OCI-LY3 (cell line): ENCODE measurements around the gene ZMYND11.

Experiments used
- H2AFZ ChIP-seq: fragments of 200-600, 300-600 bp; shearing (Covaris generic); 2 replicates; pipeline ENCODE4 v1.6.0; 2014; ENCODE audit warnings: antibody characterized with exemption, low read depth, low read length
- H3K27ac ChIP-seq: fragments of 200-600, 300-600 bp; sonication (generic); 2 replicates; pipeline ENCODE4 v1.5.1; 2014; ENCODE audit warnings: mild to moderate bottlenecking, low read length, moderate library complexity, mixed read lengths
- H3K27me3 ChIP-seq: fragments of 200-600, 300-600 bp; sonication (generic); 2 replicates; pipeline ENCODE4 v1.6.1; 2014; ENCODE audit warnings: low read depth, low read length, mixed read lengths
- H3K36me3 ChIP-seq: fragments of 200-600, 300-600 bp; sonication (generic); replicated peaks from 2 replicates; pipeline ENCODE3; 2014; ENCODE audit warnings: low read depth, low read length, mixed read lengths
- H3K4me1 ChIP-seq: fragments of 300-600, 200-600 bp; sonication (generic); 2 replicates; pipeline ENCODE4 v1.6.1; 2014; ENCODE audit warnings: low read length, mixed read lengths
- H3K4me2 ChIP-seq: fragments of 200-600, 300-600 bp; sonication (generic); 2 replicates; pipeline ENCODE4 v1.6.1; 2014; ENCODE audit warnings: low read length, mixed read lengths
- H3K4me3 ChIP-seq: fragments of 300-600, 200-600 bp; sonication (generic); 2 replicates; pipeline ENCODE4 v1.5.1; 2014; ENCODE audit warnings: antibody characterized with exemption, mild to moderate bottlenecking, low read length, moderate library complexity
- H3K79me2 ChIP-seq: fragments of 300-600, 200-600 bp; shearing (Covaris generic); 2 replicates; pipeline ENCODE4 v1.6.1; 2014; ENCODE audit warnings: mild to moderate bottlenecking, low read length, mixed read lengths
- H3K9ac ChIP-seq: fragments of 300-600, 200-600 bp; shearing (Covaris generic); 2 replicates; pipeline ENCODE4 v1.6.0; 2014; ENCODE audit warnings: mild to moderate bottlenecking, low read length, moderate library complexity
- H3K9me3 ChIP-seq: fragments of 200-600, 300-600 bp; shearing (Covaris generic); 2 replicates; pipeline ENCODE4 v1.6.1; 2014; ENCODE audit warnings: low read length, mixed read lengths; ENCODE audit not compliant: insufficient read depth
- H4K20me1 ChIP-seq: fragments of 200-600, 300-600 bp; sonication (generic); 2 replicates; pipeline ENCODE4 v1.6.1; 2016; ENCODE audit warnings: low read length, mixed read lengths; ENCODE audit not compliant: insufficient read depth
- EZH2phosphoT487 ChIP-seq: fragments of 200-600 bp; shearing (Covaris generic); IDR thresholded peaks from 2 replicates; pipeline ENCODE4 v1.6.1; 2018; ENCODE audit warnings: antibody characterized with exemption, mixed run types, low read depth
- TF ChIP-seq, protein P1 (sequence below): fragments of 200-600, 300-600 bp; sonication (generic); IDR thresholded peaks from 2 replicates; pipeline ENCODE4 v1.5.1; 2014; ENCODE audit warnings: antibody characterized with exemption, low read length, low read depth

ZMYND11 gene

DNA sequence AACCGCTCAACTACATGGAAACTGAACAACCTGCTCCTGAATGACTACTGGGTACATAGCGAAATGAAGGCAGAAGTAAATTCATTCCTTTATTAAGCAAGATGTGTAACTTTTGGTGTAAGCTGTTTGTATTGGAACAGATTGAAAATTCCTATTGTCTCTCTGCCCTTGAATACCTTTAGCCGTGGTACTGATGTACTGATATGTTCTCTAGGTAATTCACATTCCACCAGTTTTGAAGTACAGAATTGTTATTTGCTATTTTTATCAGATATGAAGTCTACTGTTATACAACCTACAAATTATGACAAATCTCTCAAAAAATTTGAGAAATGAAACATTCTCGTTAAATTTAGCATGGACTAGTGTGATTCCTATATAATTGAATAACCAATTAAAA lies 17.7 kb downstream of the ZMYND11 start:
- no peak overlapping the region for H3K4me2 ChIP-seq
- peaks cover 8% of the 10 kb centered on the region for H3K4me1 ChIP-seq
- TF ChIP-seq EZH2phosphoT487 = no peak
- TF ChIP-seq, protein P1, sequence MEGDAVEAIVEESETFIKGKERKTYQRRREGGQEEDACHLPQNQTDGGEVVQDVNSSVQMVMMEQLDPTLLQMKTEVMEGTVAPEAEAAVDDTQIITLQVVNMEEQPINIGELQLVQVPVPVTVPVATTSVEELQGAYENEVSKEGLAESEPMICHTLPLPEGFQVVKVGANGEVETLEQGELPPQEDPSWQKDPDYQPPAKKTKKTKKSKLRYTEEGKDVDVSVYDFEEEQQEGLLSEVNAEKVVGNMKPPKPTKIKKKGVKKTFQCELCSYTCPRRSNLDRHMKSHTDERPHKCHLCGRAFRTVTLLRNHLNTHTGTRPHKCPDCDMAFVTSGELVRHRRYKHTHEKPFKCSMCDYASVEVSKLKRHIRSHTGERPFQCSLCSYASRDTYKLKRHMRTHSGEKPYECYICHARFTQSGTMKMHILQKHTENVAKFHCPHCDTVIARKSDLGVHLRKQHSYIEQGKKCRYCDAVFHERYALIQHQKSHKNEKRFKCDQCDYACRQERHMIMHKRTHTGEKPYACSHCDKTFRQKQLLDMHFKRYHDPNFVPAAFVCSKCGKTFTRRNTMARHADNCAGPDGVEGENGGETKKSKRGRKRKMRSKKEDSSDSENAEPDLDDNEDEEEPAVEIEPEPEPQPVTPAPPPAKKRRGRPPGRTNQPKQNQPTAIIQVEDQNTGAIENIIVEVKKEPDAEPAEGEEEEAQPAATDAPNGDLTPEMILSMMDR = no peak
- H3K27ac ChIP-seq = no peak overlapping the region
- peaks cover 25% of the 10 kb centered on the region for H3K79me2 ChIP-seq
- H3K9ac ChIP-seq = no peak overlapping the region
- H2AFZ ChIP-seq = no peak overlapping the region
- no peak overlapping the region for H3K4me3 ChIP-seq
- peaks cover 10% of the 10 kb centered on the region; the same call in 1 of the 2 replicates for H4K20me1 ChIP-seq
- H3K9me3 ChIP-seq = no peaks in the 10 kb centered on the region
- no peaks in the 10 kb centered on the region for H3K36me3 ChIP-seq
- H3K27me3 ChIP-seq = no peaks in the 10 kb centered on the region

DNA sequence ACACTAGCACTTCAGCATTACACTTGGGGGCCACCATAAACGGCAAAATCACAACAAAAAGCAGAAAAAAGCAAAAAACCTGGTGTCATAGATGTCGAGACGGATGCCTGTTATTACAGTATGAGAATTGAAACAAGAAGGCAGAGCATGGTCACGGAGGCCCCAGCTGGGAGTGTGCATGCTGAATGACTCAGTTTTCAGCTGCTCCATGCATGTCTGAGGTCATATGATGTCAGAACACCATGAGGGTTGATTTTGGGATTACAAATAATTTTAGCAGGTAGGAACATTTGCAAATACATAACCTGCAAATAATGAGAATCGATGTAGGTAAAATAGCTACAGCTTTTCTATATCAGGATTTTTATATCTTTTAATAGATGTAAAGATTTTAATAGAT lies 19.1 kb downstream of the ZMYND11 start:
- Histone ChIP-seq H3K9ac (no peak overlapping the region), H3K79me2 (peaks cover 25% of the 10 kb centered on the region), H3K4me2 (peak overlapping the region; percentile 34), H3K27ac (no peak overlapping the region), H3K36me3 (no peaks in the 10 kb centered on the region), H3K9me3 (no peaks in the 10 kb centered on the region), H3K4me3 (0 out of 2 replicates have a peak overlapping the region, but pooled peaks have one; percentile 13), H3K4me1 (peaks cover 8% of the 10 kb centered on the region), H2AFZ (no peak overlapping the region), H3K27me3 (no peaks in the 10 kb centered on the region), H4K20me1 (peaks cover 10% of the 10 kb centered on the region; the same call in 1 of the 2 replicates)
- TF ChIP-seq EZH2phosphoT487 = no peak
- TF ChIP-seq, protein P1 = no peak

DNA sequence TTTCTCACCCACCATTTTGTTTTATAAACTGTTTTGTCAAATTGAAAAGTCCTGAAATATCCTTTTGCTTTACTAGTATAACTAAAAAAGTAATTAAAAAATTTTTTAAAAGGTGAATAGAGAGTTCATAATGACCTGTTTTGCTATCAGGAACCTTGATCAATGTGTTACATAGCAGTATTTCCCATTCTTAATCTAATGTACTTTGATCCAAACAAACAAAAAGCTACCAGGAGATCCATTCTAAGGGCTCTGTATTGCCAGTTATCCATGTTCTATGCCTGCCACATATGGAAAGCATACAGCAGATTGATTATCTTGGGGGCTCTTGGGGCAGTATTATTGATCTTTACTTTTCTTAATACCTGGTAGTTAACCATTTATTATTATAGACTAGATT lies 32.1 kb downstream of the ZMYND11 start:
- no peaks in the 10 kb centered on the region for H3K36me3 ChIP-seq
- TF ChIP-seq EZH2phosphoT487 = no peak
- TF ChIP-seq, protein P1 = no peak
- H3K4me2 ChIP-seq = no peak overlapping the region
- no peak overlapping the region for H2AFZ ChIP-seq
- H4K20me1 ChIP-seq = no peaks in the 10 kb centered on the region; the same call in 1 of the 2 replicates
- no peak overlapping the region for H3K4me3 ChIP-seq
- no peak overlapping the region for H3K27ac ChIP-seq
- no peaks in the 10 kb centered on the region for H3K4me1 ChIP-seq
- no peaks in the 10 kb centered on the region for H3K27me3 ChIP-seq
- peaks cover 23% of the 10 kb centered on the region for H3K79me2 ChIP-seq
- no peak overlapping the region for H3K9ac ChIP-seq
- H3K9me3 ChIP-seq = no peaks in the 10 kb centered on the region

DNA sequence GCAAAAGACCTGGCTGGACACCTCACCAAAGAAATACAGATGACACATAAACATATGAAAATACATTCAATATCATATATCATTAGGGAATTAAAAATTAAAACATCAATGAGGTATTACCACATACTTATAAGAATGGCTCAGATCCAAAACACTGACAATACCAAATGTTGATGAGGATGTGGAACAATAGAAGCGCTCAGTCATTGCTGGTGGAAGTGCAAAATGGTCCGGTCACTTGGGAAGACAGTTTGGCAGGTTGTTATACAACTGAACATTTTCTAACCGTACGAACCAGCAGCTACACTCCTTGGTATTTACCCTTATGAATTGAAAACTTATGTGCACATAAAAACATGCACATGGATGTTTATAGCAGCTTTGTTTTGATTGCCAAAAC lies 38.5 kb downstream of the ZMYND11 start:
- no peaks in the 10 kb centered on the region; the same call in 1 of the 2 replicates for H3K79me2 ChIP-seq
- H3K4me2 ChIP-seq = no peak overlapping the region
- H3K27ac ChIP-seq = no peak overlapping the region
- H3K36me3 ChIP-seq = no peaks in the 10 kb centered on the region
- no peaks in the 10 kb centered on the region for H3K27me3 ChIP-seq
- H4K20me1 ChIP-seq = no peaks in the 10 kb centered on the region
- H3K9me3 ChIP-seq = no peaks in the 10 kb centered on the region
- no peaks in the 10 kb centered on the region for H3K4me1 ChIP-seq
- no peak overlapping the region for H2AFZ ChIP-seq
- H3K4me3 ChIP-seq = no peak overlapping the region
- TF ChIP-seq, protein P1 = no peak
- TF ChIP-seq EZH2phosphoT487 = no peak
- H3K9ac ChIP-seq = no peak overlapping the region
